HEK293T (cell line): ENCODE measurements around the gene GOLGA5.

ENCODE experiments used
- ARNT ChIP-seq: fragments of 450-650 bp; IDR thresholded peaks from 2 replicates; pipeline ENCODE4 v1.6.1; 2017; ENCODE audit warnings: mild to moderate bottlenecking
- BHLHE40 ChIP-seq: fragments of 450-650 bp; IDR thresholded peaks from 2 replicates; pipeline ENCODE4 v1.6.1; 2016; ENCODE audit warnings: mild to moderate bottlenecking, moderate library complexity, borderline replicate concordance
- CTBP1 ChIP-seq: fragments of 450-650 bp; IDR thresholded peaks from 2 replicates; pipeline ENCODE4 v1.6.1; 2016; ENCODE audit warnings: borderline replicate concordance
- ELF4 ChIP-seq: fragments of 450-650 bp; IDR thresholded peaks from 2 replicates; pipeline ENCODE4 v1.6.1; 2017; ENCODE audit warnings: antibody characterized with exemption
- FOXA1 ChIP-seq: fragments of 450-650 bp; IDR thresholded peaks from 2 replicates; pipeline ENCODE4 v1.6.1; 2016; ENCODE audit warnings: mild to moderate bottlenecking
- FOXK2 ChIP-seq: fragments of 450-650 bp; IDR thresholded peaks from 2 replicates; pipeline ENCODE4 v1.6.1; 2016; ENCODE audit warnings: mild to moderate bottlenecking
- FOXM1 ChIP-seq: fragments of 450-650 bp; IDR thresholded peaks from 2 replicates; pipeline ENCODE4 v1.6.1; 2017; ENCODE audit warnings: mild to moderate bottlenecking, borderline replicate concordance
- HDGF ChIP-seq: fragments of 450-650 bp; IDR thresholded peaks from 2 replicates; pipeline ENCODE4 v1.6.1; 2017; ENCODE audit warnings: antibody characterized with exemption, borderline replicate concordance
- LEF1 ChIP-seq: fragments of 450-650 bp; IDR thresholded peaks from 2 replicates; pipeline ENCODE4 v1.6.1; 2017; ENCODE audit warnings: mild to moderate bottlenecking, borderline replicate concordance
- SP1 ChIP-seq: fragments of 450-650 bp; IDR thresholded peaks from 2 replicates; pipeline ENCODE4 v1.6.1; 2017
- SUZ12 ChIP-seq: fragments of 450-650 bp; IDR thresholded peaks from 2 replicates; pipeline ENCODE4 v1.6.1; 2016; ENCODE audit warnings: mild to moderate bottlenecking
- TARDBP ChIP-seq: fragments of 450-650 bp; IDR thresholded peaks from 2 replicates; pipeline ENCODE4 v1.6.1; 2016
- ZNF384 ChIP-seq: fragments of 450-650 bp; IDR thresholded peaks from 2 replicates; pipeline ENCODE4 v1.6.1; 2016
- TF ChIP-seq, protein P1 (sequence below): fragments of 450-650 bp; IDR thresholded peaks from 2 replicates; pipeline ENCODE4 v1.6.1; 2016

- no peak for TF ChIP-seq FOXM1
- TF ChIP-seq, protein P1, sequence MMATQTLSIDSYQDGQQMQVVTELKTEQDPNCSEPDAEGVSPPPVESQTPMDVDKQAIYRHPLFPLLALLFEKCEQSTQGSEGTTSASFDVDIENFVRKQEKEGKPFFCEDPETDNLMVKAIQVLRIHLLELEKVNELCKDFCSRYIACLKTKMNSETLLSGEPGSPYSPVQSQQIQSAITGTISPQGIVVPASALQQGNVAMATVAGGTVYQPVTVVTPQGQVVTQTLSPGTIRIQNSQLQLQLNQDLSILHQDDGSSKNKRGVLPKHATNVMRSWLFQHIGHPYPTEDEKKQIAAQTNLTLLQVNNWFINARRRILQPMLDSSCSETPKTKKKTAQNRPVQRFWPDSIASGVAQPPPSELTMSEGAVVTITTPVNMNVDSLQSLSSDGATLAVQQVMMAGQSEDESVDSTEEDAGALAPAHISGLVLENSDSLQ = no peak
- no peak for TF ChIP-seq ARNT
- no peak for TF ChIP-seq SUZ12
- TF ChIP-seq TARDBP = no peak
- no peak for TF ChIP-seq LEF1
- TF ChIP-seq FOXA1 = no peak
- TF ChIP-seq HDGF = no peak
- TF ChIP-seq BHLHE40 = no peak
- no peak for TF ChIP-seq ZNF384
- TF ChIP-seq SP1 = no peak
- TF ChIP-seq ELF4 = no peak
- TF ChIP-seq FOXK2 = no peak
- TF ChIP-seq CTBP1 = no peak
Measured at GRCh38 chr14:92830902-92831301, 36.8 kb downstream of the GOLGA5 start.
